Gastrocnemius medialis (tissue), 4 donors: ENCODE results near the gene CBX6.

Experiments
- CTCF ChIP-seq, 5 experiments: fragments of 450-650 bp in 3 of 5; fragments of 200-600 bp in 2 of 5; sonication (generic) in 2 of 5; IDR thresholded peaks in 4 of 5; conservative IDR thresholded peaks in 1 of 5; 1 replicate in 4 of 5; 2 replicates in 1 of 5; pipeline ENCODE4 v1.5.1; 2016 to 2019; ENCODE audit warnings: antibody characterized with exemption in 5 of 5, mild to moderate bottlenecking in 3 of 5, moderate library complexity in 3 of 5
- POLR2A ChIP-seq, 2 donors: fragments of 450-650 bp; IDR thresholded peaks; one replicate each; pipeline ENCODE4 v1.6.1; 2017; ENCODE audit warnings: antibody characterized with exemption in 2 of 2, mild to moderate bottlenecking in 2 of 2, moderate library complexity in 2 of 2

DNA sequence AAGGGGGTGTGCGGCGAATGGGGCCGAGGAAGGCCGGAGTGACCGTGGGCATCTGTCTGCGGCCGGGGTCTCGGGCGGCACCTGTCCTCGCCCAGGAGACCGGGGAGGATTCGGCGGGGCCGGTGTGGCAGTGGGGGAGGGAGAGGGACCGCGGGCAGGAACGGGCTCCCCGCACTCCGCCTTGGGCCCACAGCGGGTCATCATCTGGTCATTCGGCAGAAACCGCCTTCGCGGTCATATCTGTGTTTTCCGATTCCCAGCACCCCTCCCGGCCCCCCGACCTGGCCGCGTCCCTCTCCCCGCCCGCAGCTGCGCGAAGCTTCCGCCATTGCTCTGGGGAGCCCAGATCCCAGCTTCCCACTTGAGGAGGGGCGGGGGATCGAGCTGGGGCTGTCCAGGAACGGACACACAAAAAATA lies 824 bp upstream of the CBX6 start:
- TF ChIP-seq POLR2A (IDR thresholded peaks at IDR 0.05) (no peak), CTCF (IDR thresholded peaks at IDR 0.05 in 4 of 5, conservative IDR thresholded peaks at IDR 0.05 in 1 of 5) (no peak)
